Suprapubic skin (tissue), 4 donors: ENCODE data around the gene BRAT1.

Source experiments
- CTCF ChIP-seq, 2 donors: fragments of 200-600 bp in 1 of 2; fragments of 450-650 bp in 1 of 2; sonication (generic) in 1 of 2; IDR thresholded peaks; one replicate each; pipeline ENCODE4 v1.5.1; 2016 to 2019; ENCODE audit warnings: antibody characterized with exemption in 2 of 2, mild to moderate bottlenecking in 1 of 2, moderate library complexity in 1 of 2
- EP300 ChIP-seq: sonication (generic); formaldehyde crosslinking; IDR thresholded peaks from one replicate; pipeline ENCODE4 v1.6.1; 2017; ENCODE audit warnings: antibody characterized with exemption
- POLR2A ChIP-seq, 2 donors: fragments of 450-650 bp; IDR thresholded peaks; one replicate each; pipeline ENCODE4 v1.6.1; 2017; ENCODE audit warnings: antibody characterized with exemption in 2 of 2, mild to moderate bottlenecking in 2 of 2, moderate library complexity in 2 of 2
- POLR2AphosphoS5 ChIP-seq, 3 donors: sonication (generic); formaldehyde crosslinking; IDR thresholded peaks; one replicate each; pipeline ENCODE4 v1.6.1; 2017; ENCODE audit warnings: antibody characterized with exemption in 3 of 3

GRCh38 chr7:2509298-2509906, 45.9 kb downstream of the BRAT1 start:
- TF ChIP-seq CTCF (IDR thresholded peaks at IDR 0.05) (no peak), POLR2A (IDR thresholded peaks at IDR 0.05) (no peak), POLR2AphosphoS5 (IDR thresholded peaks at IDR 0.05) (no peak), EP300 (no peak)
